Fibroblast of peridontal ligament (primary cell): ENCODE data around the gene MDM1.

Experiments used
- DNase-seq: peaks from one replicate; pipeline ENCODE4 v3.0.0-alpha.2; 2010; ENCODE audit errors: extremely low read depth

MDM1 gene

GRCh38 chr12:68331869-68332727 lies at the start of gene MDM1:
MDM1 (minus strand) TSS chr12:68332362; CDS start chr12:68332245, 117 bp downstream.
- DNase-seq: peak; percentile 97

DNA sequence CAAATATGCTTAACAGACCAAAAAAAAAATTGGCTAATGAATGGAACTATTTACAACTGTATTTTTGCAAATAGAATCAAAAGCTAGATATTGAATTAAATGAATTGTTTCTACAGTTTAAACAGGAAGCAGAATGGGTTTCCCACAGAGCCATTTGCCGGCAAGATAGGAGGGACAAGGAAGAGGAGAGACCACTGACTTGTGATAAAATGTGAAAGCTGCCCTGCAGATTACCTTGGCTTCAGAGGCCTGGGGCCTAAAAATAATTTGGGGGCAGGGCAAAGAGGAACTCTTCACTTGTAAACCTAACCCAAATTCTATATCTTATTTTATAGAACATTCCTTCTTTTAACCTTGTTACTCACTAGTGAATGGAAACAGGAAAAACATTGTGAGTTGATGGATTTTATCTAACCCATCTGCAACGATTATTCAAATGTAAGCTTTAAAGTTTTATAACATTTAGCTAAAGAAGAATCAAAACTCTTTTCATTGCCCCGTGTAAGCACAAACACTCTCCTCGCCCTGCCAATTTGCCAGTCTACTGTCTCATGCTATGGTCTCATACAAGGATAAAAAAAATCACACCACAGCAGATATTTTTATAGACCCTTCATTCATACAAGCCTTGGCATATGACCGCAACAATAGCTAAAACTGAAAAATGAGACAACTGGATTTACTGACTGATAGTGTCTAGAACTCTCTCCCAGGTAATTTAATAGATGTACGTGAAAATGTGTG lies 49.5 kb upstream of the MDM1 start:
- no peak for DNase-seq

- DNase-seq: peak; percentile 77
These were observed 46.9 kb upstream of the MDM1 start for GRCh38 chr12:68378872-68379606.

DNA sequence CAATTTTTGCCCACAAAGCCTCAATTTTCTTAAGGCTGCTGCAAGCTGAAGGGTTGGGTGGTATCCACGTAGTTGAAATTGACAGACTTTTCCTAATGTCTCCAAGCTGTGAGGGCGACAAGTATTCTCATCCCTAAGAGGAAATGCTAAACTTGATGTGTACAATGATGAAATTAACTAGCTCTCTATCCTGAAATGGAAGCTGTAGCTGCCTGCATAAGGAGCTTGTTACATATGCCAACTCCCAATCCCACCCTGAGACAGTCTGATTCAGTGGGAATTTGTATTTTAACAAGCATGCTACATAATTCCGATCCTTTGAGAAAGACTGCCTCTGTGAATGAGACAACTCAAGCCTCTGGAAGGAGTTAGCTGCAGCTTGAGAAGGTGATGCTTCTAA lies 45.7 kb upstream of the MDM1 start:
- no peak for DNase-seq

DNA sequence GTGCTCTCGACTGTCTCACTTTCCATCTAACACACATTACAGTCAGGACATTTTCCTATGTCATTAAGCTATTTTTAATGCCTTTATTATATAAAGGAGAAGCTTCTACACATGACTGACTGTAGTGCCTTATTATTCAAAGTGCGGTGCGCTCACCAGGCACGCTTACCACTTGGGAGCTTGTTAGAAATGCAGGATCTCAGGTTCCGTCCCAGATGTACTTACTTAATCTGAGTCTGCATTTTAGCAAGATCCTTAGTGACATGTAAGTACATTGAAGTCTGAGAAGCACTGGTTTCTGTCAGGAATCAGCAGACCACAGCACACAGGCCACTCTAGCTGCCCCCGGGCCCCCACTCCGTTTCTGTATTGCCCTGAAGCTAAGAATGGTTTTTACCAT lies 44.7 kb upstream of the MDM1 start:
- no peak for DNase-seq

- DNase-seq: peak; percentile 46
These were observed 43.9 kb upstream of the MDM1 start for GRCh38 chr12:68375756-68376695.

DNA sequence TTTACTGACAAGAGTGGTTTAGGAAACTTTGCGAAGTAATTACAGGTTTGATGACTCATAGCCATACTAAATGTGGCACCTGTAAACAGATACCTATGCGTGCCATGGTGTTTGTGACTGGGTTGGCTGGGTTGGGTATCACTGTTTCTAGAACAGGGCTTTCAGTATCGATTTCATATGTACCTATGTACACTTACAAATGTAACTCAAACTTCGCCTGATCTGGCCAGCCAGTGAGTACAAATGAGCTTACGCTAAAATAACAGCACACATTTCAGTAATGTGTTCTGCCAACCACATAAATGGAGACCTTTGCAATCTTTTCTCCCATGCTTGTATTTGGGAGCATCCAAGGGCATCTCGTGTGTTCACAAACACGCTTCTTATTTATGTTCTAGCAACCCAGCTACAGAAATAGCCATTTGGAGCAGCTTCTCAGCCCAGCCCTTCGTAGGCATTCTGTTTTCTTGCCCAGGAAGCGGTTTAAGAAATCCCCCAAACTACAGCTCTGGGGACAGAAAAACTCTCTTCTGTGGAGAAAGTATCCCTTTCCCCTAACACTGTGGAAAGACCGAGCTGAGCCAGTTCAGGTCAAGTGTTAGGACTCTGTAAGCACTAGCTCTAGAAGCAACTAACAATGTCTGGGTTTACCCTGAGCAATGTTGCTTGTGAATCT lies 42.3 kb upstream of the MDM1 start:
- peak; percentile 15 for DNase-seq

- DNase-seq: no peak
These were observed 38.5 kb upstream of the MDM1 start for GRCh38 chr12:68370667-68371066.

DNA sequence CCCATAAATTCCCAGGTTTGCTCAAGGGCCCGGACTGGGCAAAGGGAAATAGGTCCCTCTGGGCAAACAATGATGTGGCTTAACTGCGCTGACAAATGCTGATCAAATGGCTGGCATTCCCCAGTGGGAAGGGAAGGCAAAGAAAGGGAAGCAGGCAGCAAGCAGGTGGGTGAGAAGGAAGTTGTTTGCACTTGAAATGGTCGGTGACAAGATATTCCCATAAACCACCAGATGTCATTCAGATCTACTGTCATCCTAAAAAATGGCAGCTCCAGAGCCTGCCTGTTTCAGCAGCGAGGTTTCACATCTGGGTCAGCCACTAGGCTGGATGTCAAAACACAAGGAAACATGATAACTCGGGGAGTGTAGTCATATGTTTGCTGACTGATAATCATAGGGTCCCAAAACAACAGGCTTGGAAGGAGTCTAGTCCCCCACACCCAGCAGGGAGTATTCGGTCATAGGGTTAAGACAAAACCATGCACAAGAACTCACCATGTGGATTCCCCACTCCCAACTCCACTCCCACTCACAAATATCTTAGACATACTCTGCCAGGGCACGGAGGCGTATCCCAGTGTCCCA lies 37.9 kb upstream of the MDM1 start:
- no peak for DNase-seq

DNA sequence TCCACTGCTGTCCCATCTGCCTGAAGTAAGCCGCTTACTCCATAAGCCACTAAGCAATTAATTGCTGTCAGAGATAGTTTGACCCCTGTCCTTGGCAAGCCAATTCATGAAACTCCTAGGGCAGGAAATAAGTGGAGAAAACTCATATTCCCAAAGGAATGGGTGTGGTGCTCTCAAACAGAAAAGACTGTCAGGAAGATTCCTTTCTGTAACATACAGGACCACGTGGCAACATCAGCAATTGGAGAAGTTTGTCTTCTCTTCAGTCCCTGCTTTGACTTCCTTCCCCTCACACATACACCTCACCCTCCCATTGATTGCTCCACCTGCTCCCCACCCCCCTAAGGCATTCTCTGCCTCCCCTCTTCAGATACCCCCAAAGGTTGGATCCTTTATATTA lies 36.2 kb upstream of the MDM1 start:
- DNase-seq: peak; percentile 43

DNA sequence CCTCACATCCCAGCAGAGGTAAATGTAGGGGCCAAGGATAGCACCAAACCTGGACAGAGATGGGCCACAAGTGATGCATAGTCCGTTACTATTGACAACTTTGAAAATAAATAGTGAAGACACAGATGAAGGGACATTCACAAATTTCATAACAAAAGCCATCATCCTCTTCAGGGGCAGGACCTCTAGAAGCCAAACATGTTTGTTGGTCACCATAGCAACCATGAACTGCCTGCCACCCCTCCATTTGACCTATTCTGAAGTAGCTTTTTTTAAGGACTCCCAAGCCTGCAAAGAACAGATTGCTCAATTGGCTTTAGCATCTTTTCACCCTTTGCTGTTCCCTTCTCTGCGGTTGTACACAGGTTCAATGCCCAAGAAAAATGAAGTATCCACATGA lies 35.7 kb upstream of the MDM1 start:
- peak; percentile 26 for DNase-seq

- no peak for DNase-seq
These were observed 35.0 kb upstream of the MDM1 start for GRCh38 chr12:68367116-68367515.

- DNase-seq: peak; percentile 95
These were observed 32.9 kb upstream of the MDM1 start for GRCh38 chr12:68364893-68365725.

- DNase-seq: no peak
These were observed 32.2 kb upstream of the MDM1 start for GRCh38 chr12:68364328-68364727.

DNA sequence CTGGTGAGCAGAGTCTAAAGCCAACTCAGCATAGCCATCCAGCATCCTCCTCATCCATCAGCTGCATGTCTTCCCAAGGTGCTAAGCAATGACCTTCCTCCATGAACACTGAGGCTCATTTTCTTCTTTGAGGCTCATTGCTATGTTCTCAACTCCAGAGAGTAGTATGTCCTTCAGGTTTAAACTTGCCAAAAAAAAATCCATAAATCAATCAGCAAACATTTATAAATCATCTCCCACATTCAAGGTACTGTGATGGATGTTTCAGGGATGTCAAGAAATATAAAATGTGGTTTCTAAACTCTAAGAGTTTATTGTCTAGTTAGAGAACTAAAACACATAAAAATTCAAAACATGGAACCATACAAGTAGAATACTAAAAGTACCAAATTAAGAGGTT lies 29.8 kb upstream of the MDM1 start:
- no peak for DNase-seq

- DNase-seq: peak; percentile 49
These were observed 27.5 kb upstream of the MDM1 start for GRCh38 chr12:68359674-68360073.

DNA sequence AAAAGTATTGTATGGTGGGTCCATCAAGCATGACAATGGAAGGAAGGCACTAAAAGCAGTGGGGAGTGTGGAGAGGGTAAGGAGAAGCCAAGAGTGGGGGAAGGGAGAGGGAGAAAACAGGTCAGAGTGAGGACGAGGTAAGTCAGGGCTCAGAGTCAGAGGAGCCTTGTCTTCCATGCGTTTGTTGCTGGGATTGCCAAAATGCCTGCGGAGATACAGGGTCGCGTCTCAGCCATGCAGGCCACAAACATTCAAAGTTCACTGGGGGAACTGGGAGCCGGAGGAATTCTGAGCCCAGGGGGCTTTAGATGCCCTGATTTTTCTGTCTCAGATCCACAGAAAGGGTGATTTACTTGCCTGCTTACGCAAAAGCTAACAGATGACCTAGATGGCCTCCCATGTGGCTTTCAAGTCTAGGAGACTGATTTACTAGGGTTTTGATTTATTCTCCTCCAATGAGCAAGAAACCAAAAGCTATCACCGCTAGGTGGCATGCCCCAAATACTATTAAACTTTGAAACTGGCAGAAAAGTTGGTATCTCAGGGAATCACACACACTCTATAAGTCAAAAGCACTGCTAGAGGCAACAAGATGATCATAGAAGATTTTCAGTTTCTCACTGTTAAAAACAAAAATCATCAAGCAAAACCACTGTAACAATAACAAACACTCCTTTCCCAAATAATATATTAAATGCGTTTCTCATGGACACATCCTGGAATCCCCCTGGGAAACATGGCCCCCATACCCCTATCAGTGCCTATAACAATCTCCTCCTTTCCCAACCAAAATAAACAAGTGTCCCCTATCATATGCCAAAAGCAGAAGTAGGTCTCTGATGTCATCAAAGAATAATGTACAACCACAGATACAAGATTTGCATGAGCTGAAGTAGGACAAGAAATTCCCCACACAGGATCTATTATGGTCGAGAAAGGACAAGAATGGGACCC lies 26.6 kb upstream of the MDM1 start:
- DNase-seq: peak; percentile 95

DNA sequence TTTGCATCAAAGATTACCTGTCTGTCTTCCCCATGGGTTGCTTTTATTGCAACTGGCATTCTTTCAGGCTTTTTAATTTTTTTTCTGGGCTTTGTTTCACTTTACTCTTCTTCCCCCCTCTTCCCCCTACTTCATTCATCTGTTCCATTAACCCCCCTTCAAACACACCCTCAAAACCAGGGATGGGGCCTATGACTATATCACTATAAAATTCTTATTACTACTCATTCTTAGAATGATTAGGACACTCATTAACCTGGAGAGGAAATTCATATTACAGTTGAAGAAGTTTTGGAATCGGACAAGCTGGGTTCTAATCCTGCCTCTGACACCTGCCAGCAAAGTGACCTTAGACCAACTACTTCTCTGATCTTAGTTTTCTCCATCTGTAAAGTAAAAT lies 24.8 kb upstream of the MDM1 start:
- DNase-seq: no peak
